Upper lobe of right lung (tissue), 1 donor: ENCODE results near the gene PDSS1. TPM values are rescaled to one million over a fixed set of nuclear protein-coding genes. Genes with fewer than 3 reads are reported as not detected.

Experiments
- ATAC-seq: fragments of 200-7000 bp; cut with Tn5 transposase; one replicate; pipeline ENCODE4 v1.9.1; 2020; ENCODE audit warnings: mild to moderate bottlenecking, moderate library complexity
- DNase-seq: peaks from one replicate; pipeline ENCODE4 v3.0.0-alpha.2; 2020
- H3K27ac ChIP-seq: fragments of 200-600 bp; one replicate; pipeline ENCODE4 v1.8.0; 2022
- H3K27me3 ChIP-seq: fragments of 200-600 bp; one replicate; pipeline ENCODE4 v1.8.0; 2022; ENCODE audit warnings: mild to moderate bottlenecking
- H3K36me3 ChIP-seq: fragments of 200-600 bp; one replicate; pipeline ENCODE4 v1.8.0; 2022
- H3K4me1 ChIP-seq: fragments of 200-600 bp; one replicate; pipeline ENCODE4 v1.8.0; 2022
- H3K4me3 ChIP-seq: fragments of 200-600 bp; one replicate; pipeline ENCODE4 v1.8.0; 2022; ENCODE audit warnings: mild to moderate bottlenecking
- H3K9me3 ChIP-seq: fragments of 200-600 bp; one replicate; pipeline ENCODE4 v1.8.0; 2022
- intact Hi-C: fragments of 100-400 bp; cut with DNase I; formaldehyde crosslinking; loops from one replicate; pipeline ENCODE4 v1.11.0; 2022
- total RNA-seq: library from RNA; stranded (reverse); fragmentation: NEBNext Ultra II Directional; extraction: Animal tissue kit (Norgen Biotek cat#: 25700); gene quantifications from one replicate; pipeline ENCODE4 v1.2.1, GENCODE V29; 2021
- TF ChIP-seq, protein P1 (sequence below): fragments of 200-600 bp; IDR thresholded peaks from one replicate; pipeline ENCODE4 v1.8.0; 2022; ENCODE audit warnings: antibody characterized with exemption
- donor health status: DM: no; HTN: yes; CAD: no; lungs with severe emphysema.

PDSS1 gene
- total RNA-seq, 1 donor from 2014 or later: 6.2 TPM

- DNase-seq (no peak), ATAC-seq (no peak)
- H3K36me3 ChIP-seq: peaks cover 29% of the 10 kb centered on the region
- H3K27me3 ChIP-seq: no peaks in the 10 kb centered on the region
- H3K4me3 ChIP-seq: no peak overlapping the region
- H3K27ac ChIP-seq: no peak overlapping the region
- intact Hi-C loops: no loop called here
- no peaks in the 10 kb centered on the region for H3K9me3 ChIP-seq
- TF ChIP-seq, protein P1, sequence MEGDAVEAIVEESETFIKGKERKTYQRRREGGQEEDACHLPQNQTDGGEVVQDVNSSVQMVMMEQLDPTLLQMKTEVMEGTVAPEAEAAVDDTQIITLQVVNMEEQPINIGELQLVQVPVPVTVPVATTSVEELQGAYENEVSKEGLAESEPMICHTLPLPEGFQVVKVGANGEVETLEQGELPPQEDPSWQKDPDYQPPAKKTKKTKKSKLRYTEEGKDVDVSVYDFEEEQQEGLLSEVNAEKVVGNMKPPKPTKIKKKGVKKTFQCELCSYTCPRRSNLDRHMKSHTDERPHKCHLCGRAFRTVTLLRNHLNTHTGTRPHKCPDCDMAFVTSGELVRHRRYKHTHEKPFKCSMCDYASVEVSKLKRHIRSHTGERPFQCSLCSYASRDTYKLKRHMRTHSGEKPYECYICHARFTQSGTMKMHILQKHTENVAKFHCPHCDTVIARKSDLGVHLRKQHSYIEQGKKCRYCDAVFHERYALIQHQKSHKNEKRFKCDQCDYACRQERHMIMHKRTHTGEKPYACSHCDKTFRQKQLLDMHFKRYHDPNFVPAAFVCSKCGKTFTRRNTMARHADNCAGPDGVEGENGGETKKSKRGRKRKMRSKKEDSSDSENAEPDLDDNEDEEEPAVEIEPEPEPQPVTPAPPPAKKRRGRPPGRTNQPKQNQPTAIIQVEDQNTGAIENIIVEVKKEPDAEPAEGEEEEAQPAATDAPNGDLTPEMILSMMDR: no peak
- H3K4me1 ChIP-seq: no peaks in the 10 kb centered on the region
Measured at GRCh38 chr10:26715137-26715487, 17.6 kb downstream of the PDSS1 start.

DNA sequence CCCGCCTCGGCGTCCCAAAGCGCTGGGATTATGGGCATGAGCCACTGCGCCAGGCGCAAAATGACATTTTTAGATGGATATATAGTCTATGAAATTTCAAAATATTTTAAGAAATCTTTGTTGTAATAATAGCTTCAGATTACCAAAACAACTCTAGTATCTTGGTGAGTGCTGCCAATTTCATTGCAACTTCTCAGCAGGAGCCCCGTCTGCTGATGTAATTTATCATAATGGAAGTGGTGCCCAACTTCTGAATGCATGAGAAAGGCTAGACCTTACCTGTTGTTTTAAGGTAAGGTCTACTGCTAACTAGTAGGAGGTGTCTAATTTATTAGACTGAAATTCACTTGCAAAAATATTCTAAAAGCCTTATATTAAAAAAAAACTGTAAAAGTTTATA lies 20.0 kb downstream of the PDSS1 start:
- TF ChIP-seq, protein P1: no peak
- no peaks in the 10 kb centered on the region for H3K9me3 ChIP-seq
- peaks cover 40% of the 10 kb centered on the region for H3K36me3 ChIP-seq
- H3K4me1 ChIP-seq: no peaks in the 10 kb centered on the region
- intact Hi-C loops: no loop called here
- ATAC-seq: no peak
- no peaks in the 10 kb centered on the region for H3K27me3 ChIP-seq
- H3K27ac ChIP-seq: no peak overlapping the region
- DNase-seq: no peak
- no peak overlapping the region for H3K4me3 ChIP-seq

GRCh38 chr10:26721561-26721960 lies 24.1 kb downstream of the PDSS1 start:
- Histone ChIP-seq H3K4me3 (no peak overlapping the region), H3K9me3 (no peaks in the 10 kb centered on the region), H3K4me1 (no peaks in the 10 kb centered on the region), H3K27ac (no peak overlapping the region), H3K36me3 (peaks cover 42% of the 10 kb centered on the region), H3K27me3 (no peaks in the 10 kb centered on the region)
- DNase-seq: no peak
- TF ChIP-seq, protein P1: no peak
- ATAC-seq: peak; percentile 27
- intact Hi-C loops: loop anchor here (10.0 kb wide), 1 partner anchor 163 kb away; no protein-coding TSS in a partner anchor

- Histone ChIP-seq H3K9me3 (no peaks in the 10 kb centered on the region), H3K27ac (no peak overlapping the region), H3K36me3 (peaks cover 43% of the 10 kb centered on the region), H3K4me3 (no peak overlapping the region), H3K4me1 (no peaks in the 10 kb centered on the region), H3K27me3 (no peaks in the 10 kb centered on the region)
- ATAC-seq: no peak
- no peak for DNase-seq
- intact Hi-C loops: loop anchor here (10.0 kb wide), 1 partner anchor 162 kb away; no protein-coding TSS in a partner anchor
- TF ChIP-seq, protein P1: no peak
Measured at GRCh38 chr10:26723016-26723415, 25.5 kb downstream of the PDSS1 start.

DNA sequence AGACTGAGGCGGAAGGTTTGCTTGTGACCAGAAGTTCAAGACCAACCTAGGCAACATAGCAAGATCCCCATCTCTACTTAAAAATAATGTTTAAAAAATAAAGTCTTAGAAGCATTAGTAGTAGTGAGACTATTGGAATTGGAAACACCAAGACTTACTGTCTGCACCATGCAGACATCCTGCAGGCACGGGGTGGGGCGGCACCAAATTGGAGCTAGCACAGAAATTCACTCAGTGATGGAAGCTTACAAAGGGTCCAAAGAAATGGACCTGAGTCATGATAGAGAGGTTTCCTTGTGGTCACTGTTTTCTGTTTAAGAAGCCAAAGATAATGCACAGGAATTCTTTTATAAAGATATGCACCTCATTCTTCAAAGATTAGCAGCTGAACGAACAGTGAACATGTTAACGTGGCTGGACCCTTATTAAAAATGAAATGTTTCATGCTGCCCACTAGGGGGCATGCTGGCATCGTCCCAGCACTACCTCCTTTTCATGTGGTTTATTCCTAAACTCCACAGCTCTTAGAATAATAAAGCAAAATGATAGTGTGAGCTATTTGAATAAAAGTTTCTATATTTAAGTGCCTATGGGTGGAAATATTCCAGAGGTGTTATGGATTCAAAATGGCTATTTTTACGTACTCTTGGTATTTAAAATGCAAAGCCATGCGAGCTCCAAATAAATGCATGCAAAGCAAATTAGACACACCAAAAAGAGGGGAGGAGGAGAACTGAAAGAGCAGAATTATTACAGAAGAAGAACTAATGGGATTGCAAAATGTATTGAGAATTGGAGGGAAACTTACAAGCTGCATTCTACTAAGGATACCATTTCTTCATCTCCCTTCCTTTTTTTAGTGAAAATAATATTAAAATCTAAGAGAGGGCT lies 28.6 kb downstream of the PDSS1 start:
- intact Hi-C loops: loop anchor here (10.0 kb wide), 1 partner anchor 159 kb away; no protein-coding TSS in a partner anchor
- TF ChIP-seq, protein P1: peak; percentile 89
- Histone ChIP-seq H3K36me3 (peaks cover 28% of the 10 kb centered on the region), H3K4me1 (no peaks in the 10 kb centered on the region), H3K4me3 (no peak overlapping the region), H3K27me3 (no peaks in the 10 kb centered on the region), H3K27ac (no peak overlapping the region), H3K9me3 (no peaks in the 10 kb centered on the region)
- DNase-seq: peak; percentile 76
- peak; percentile 87 for ATAC-seq
